Subcutaneous preadipocyte (primary cell): ENCODE results near the gene GPRIN3. TPM values are rescaled to one million over a fixed set of nuclear protein-coding genes. Genes with fewer than 3 reads are reported as not detected.

Experiments used
- total RNA-seq: library from RNA; depleted of rRNA; stranded (reverse); fragments of >200 nt; gene quantifications from 2 replicates; pipeline ENCODE4 v1.2.3, GENCODE V29; 2012

Gene GPRIN3
- under 0.01 TPM in 2 replicates for total RNA-seq

DNA sequence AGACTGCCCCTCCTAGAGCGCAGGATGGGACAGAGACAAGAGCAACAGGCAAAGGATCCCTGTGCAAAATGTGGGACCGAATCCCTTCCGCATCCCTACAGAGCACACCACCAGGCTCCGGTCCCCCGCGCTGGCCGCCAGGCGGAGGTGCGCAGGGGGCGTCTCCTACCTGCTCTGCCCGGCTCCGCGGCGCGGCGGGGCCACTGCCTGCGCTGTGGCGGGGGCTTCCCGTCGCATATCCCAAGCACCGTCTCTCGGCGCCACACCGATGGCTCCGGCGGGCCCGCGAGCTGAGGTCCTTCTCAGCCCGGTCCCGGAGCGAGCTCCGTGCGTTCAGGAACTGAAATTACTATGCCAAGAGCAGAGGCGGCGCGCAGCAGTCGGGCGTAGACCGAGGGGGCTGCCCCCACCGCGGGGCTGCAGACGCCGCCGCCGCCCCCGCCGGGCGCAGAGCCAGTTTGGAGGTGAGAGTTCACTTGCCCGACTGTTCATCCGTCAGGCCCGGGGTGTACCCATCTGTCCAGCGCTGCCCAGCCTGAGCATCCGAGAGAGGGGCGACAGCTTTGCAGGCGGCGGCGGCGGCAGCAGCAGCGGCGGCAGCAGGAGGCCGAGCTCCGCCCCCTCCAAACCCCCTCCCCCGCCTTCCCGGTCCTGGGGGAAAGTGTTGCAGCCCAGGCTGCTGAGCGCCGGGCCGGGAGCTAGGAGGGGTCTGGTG lies at the start of gene GPRIN3:
TSS of gene GPRIN3 (minus strand) at position 355 of the 715 bp plus-strand sequence. CDS start 57,690 bp downstream, outside the sequence.

Other genes starting within 250 kb of the GPRIN3 start
- gene TIGD2, start 196.3 kb downstream of the GPRIN3 start, total RNA-seq: 5.5 and 7.4 TPM in 2 replicates